GM19099 (cell line): ENCODE measurements around the gene DDX6.

ENCODE experiments used
- POLR2A ChIP-seq: IDR thresholded peaks from 3 replicates; pipeline ENCODE4 v1.6.1; 2011; ENCODE audit warnings: low read depth; ENCODE audit not compliant: insufficient read length; ENCODE audit errors: extremely low read depth

DDX6 gene

GRCh38 chr11:118799372-118799771 is 8.4 kb upstream of the DDX6 start:
- no peak for TF ChIP-seq POLR2A

- TF ChIP-seq POLR2A, result no peak
Measured at GRCh38 chr11:118797510-118797909, 6.5 kb upstream of the DDX6 start.

- peak; percentile 76 for TF ChIP-seq POLR2A
Measured at GRCh38 chr11:118792570-118793124, 1.7 kb upstream of the DDX6 start.

- TF ChIP-seq POLR2A, result no peak
Measured at GRCh38 chr11:118791961-118792569, 1.1 kb upstream of the DDX6 start.

GRCh38 chr11:118790357-118791110 is 430 bp downstream of the DDX6 start:
- no peak for TF ChIP-seq POLR2A

GRCh38 chr11:118789501-118790356 is 1.2 kb downstream of the DDX6 start:
- no peak for TF ChIP-seq POLR2A

GRCh38 chr11:118786657-118787056 is 4.3 kb downstream of the DDX6 start:
- no peak for TF ChIP-seq POLR2A

GRCh38 chr11:118785362-118785761 is 5.6 kb downstream of the DDX6 start:
- TF ChIP-seq POLR2A, result no peak

GRCh38 chr11:118783724-118784495 is 7.1 kb downstream of the DDX6 start:
- TF ChIP-seq POLR2A, result no peak

GRCh38 chr11:118778898-118779297 is 12.1 kb downstream of the DDX6 start:
- no peak for TF ChIP-seq POLR2A

- no peak for TF ChIP-seq POLR2A
Measured at GRCh38 chr11:118774032-118774431, 16.9 kb downstream of the DDX6 start.

GRCh38 chr11:118771547-118772288 is 19.2 kb downstream of the DDX6 start:
- TF ChIP-seq POLR2A, result no peak

GRCh38 chr11:118768690-118769089 is 22.3 kb downstream of the DDX6 start:
- no peak for TF ChIP-seq POLR2A

- TF ChIP-seq POLR2A, result no peak
Measured at GRCh38 chr11:118766035-118766434, 24.9 kb downstream of the DDX6 start.
